ENCODE results near the gene METTL9.

GRCh38 chr16:21646721-21647561 is 47.6 kb downstream of the METTL9 start:
- TF ChIP-seq CTCF (IDR thresholded peaks at IDR 0.05) = no peak
- TF ChIP-seq POLR2A (IDR thresholded peaks at IDR 0.05) = no peak
